ENCODE data around the gene SIK1.

DNA sequence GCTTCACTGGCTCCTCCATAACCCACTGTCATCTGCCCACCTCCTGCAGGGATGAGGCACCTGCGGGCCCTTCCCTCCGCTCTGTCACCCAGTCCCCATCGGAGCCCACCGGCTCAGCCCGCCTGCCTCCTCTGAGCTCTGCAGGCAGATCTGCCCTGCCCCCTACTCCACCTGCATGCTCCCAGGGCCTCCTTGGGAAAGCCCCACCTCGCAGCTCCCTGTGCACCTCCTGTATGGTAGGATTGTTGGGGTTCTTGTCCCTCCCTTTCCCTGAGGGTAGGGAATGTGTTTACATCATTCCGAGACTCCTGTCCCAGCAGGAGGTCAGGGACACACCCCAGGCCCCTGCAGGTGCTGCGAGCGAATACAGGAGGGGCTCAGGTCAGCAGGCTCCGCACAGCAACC lies 50.5 kb downstream of the SIK1 start:
- TF ChIP-seq POLR2A (IDR thresholded peaks at IDR 0.05; ENCODE audit: extremely low read depth, insufficient read length): no peak
- TF ChIP-seq, protein P1, sequence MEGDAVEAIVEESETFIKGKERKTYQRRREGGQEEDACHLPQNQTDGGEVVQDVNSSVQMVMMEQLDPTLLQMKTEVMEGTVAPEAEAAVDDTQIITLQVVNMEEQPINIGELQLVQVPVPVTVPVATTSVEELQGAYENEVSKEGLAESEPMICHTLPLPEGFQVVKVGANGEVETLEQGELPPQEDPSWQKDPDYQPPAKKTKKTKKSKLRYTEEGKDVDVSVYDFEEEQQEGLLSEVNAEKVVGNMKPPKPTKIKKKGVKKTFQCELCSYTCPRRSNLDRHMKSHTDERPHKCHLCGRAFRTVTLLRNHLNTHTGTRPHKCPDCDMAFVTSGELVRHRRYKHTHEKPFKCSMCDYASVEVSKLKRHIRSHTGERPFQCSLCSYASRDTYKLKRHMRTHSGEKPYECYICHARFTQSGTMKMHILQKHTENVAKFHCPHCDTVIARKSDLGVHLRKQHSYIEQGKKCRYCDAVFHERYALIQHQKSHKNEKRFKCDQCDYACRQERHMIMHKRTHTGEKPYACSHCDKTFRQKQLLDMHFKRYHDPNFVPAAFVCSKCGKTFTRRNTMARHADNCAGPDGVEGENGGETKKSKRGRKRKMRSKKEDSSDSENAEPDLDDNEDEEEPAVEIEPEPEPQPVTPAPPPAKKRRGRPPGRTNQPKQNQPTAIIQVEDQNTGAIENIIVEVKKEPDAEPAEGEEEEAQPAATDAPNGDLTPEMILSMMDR (IDR thresholded peaks at IDR 0.05; ENCODE audit: low read depth, low read length): no peak
- no peak for TF ChIP-seq MYC (IDR thresholded peaks at IDR 0.05; ENCODE audit: low read depth, low read length)
- TF ChIP-seq, protein P2, sequence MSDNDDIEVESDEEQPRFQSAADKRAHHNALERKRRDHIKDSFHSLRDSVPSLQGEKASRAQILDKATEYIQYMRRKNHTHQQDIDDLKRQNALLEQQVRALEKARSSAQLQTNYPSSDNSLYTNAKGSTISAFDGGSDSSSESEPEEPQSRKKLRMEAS (IDR thresholded peaks at IDR 0.05; ENCODE audit: low read depth, low read length): no peak
